HepG2 (cell line): ENCODE results near the gene ZFAND4. TPM values are rescaled to one million over a fixed set of nuclear protein-coding genes. Genes with fewer than 3 reads are reported as not detected.

Source experiments
- ATM ChIP-seq: fragments of 450-650 bp; IDR thresholded peaks from 2 replicates; pipeline ENCODE4 v1.7.1; 2017; ENCODE audit warnings: mild to moderate bottlenecking, borderline replicate concordance
- BCLAF1 ChIP-seq: fragments of 450-650 bp; IDR thresholded peaks from 2 replicates; pipeline ENCODE4 v1.6.1; 2017; ENCODE audit warnings: mild to moderate bottlenecking
- DNMT1 ChIP-seq: sonication (generic); formaldehyde crosslinking; IDR thresholded peaks from 2 replicates; pipeline ENCODE4 v1.5.1; 2020; ENCODE audit warnings: mild to moderate bottlenecking, missing genetic modification reagents
- HDAC2 ChIP-seq: sonication (generic); formaldehyde crosslinking; IDR thresholded peaks from 2 replicates; pipeline ENCODE4 v1.4.0; 2020; ENCODE audit warnings: missing genetic modification reagents
- MIER2 ChIP-seq: IDR thresholded peaks from 2 replicates; pipeline ENCODE4 v1.6.1; 2016; ENCODE audit warnings: missing biosample characterization, missing genetic modification reagents
- MYPOP ChIP-seq: sonication (generic); formaldehyde crosslinking; IDR thresholded peaks from 2 replicates; pipeline ENCODE4 v1.8.1; 2023; ENCODE audit warnings: mild to moderate bottlenecking, moderate library complexity, missing genetic modification reagents
- NFYC ChIP-seq: IDR thresholded peaks from 2 replicates; pipeline ENCODE4 v1.6.1; 2016; ENCODE audit warnings: missing genetic modification reagents, missing compliant biosample characterization
- PLRG1 ChIP-seq: fragments of 450-650 bp; conservative IDR thresholded peaks from 2 replicates; pipeline ENCODE4 v1.6.1; 2016
- PTBP1 ChIP-seq: fragments of 200-400 bp; formaldehyde crosslinking; IDR thresholded peaks from 2 replicates; pipeline ENCODE4 v1.6.1; 2018; ENCODE audit warnings: low read length, low read depth; ENCODE audit not compliant: poor library complexity, severe bottlenecking
- SIX4 ChIP-seq: sonication (generic); formaldehyde crosslinking; IDR thresholded peaks from 2 replicates; pipeline ENCODE4 v1.4.0; 2020; ENCODE audit warnings: missing genetic modification reagents
- SMAD1 ChIP-seq: sonication (generic); formaldehyde crosslinking; IDR thresholded peaks from 2 replicates; pipeline ENCODE4 v1.4.0; 2020; ENCODE audit warnings: missing genetic modification reagents, low read depth, mild to moderate bottlenecking, borderline replicate concordance
- SMAD3 ChIP-seq: sonication (generic); formaldehyde crosslinking; IDR thresholded peaks from 2 replicates; pipeline ENCODE4 v1.4.0; 2020; ENCODE audit warnings: missing genetic modification reagents
- WIZ ChIP-seq: sonication (generic); formaldehyde crosslinking; IDR thresholded peaks from 2 replicates; pipeline ENCODE4 v1.5.1; 2020; ENCODE audit warnings: mild to moderate bottlenecking, missing genetic modification reagents
- YY1 ChIP-seq: IDR thresholded peaks from 2 replicates; pipeline ENCODE4 v1.6.1; 2011; ENCODE audit warnings: low read length, low read depth, moderate library complexity, mild to moderate bottlenecking; ENCODE audit not compliant: insufficient read depth, insufficient replicate concordance
- ZBTB8A ChIP-seq: sonication (generic); formaldehyde crosslinking; IDR thresholded peaks from 2 replicates; pipeline ENCODE4 v1.4.0; 2020; ENCODE audit warnings: mild to moderate bottlenecking, low read depth, missing genetic modification reagents, borderline replicate concordance
- ZMAT5 ChIP-seq: sonication (generic); formaldehyde crosslinking; IDR thresholded peaks from 2 replicates; pipeline ENCODE4 v1.5.0; 2020; ENCODE audit warnings: mild to moderate bottlenecking, low read depth, missing genetic modification reagents, borderline replicate concordance
- ZNF143 ChIP-seq: sonication (generic); formaldehyde crosslinking; IDR thresholded peaks from 2 replicates; pipeline ENCODE4 v1.4.0; 2020; ENCODE audit warnings: missing genetic modification reagents
- ZNF20 ChIP-seq: sonication (generic); formaldehyde crosslinking; IDR thresholded peaks from 2 replicates; pipeline ENCODE4 v1.4.0; 2020; ENCODE audit warnings: mild to moderate bottlenecking, moderate library complexity, missing genetic modification reagents
- ZNF280B ChIP-seq: sonication (generic); formaldehyde crosslinking; IDR thresholded peaks from 2 replicates; pipeline ENCODE4 v1.5.0; 2020; ENCODE audit warnings: missing genetic modification reagents, mild to moderate bottlenecking, borderline replicate concordance
- ZNF484 ChIP-seq: sonication (generic); formaldehyde crosslinking; IDR thresholded peaks from 2 replicates; pipeline ENCODE4 v1.5.1; 2020; ENCODE audit warnings: mild to moderate bottlenecking, low read depth, missing genetic modification reagents, borderline replicate concordance
- ZNF572 ChIP-seq: sonication (generic); formaldehyde crosslinking; IDR thresholded peaks from 2 replicates; pipeline ENCODE4 v1.5.1; 2020; ENCODE audit warnings: mild to moderate bottlenecking, missing genetic modification reagents
- ZNF589 ChIP-seq: sonication (generic); formaldehyde crosslinking; conservative IDR thresholded peaks from 2 replicates; pipeline ENCODE4 v1.8.0; 2022; ENCODE audit warnings: mild to moderate bottlenecking, moderate library complexity, missing genetic modification reagents
- ZNF720 ChIP-seq: sonication (generic); formaldehyde crosslinking; IDR thresholded peaks from 2 replicates; pipeline ENCODE4 v1.4.0; 2020; ENCODE audit warnings: missing genetic modification reagents
- ZNF746 ChIP-seq: sonication (generic); formaldehyde crosslinking; IDR thresholded peaks from 2 replicates; pipeline ENCODE4 v1.8.0; 2022; ENCODE audit warnings: mild to moderate bottlenecking, missing genetic modification reagents
- ZNF883 ChIP-seq: sonication (generic); formaldehyde crosslinking; IDR thresholded peaks from 2 replicates; pipeline ENCODE4 v1.5.1; 2020; ENCODE audit warnings: mild to moderate bottlenecking, missing genetic modification reagents; ENCODE audit errors: not compliant biosample characterization
- polyA plus RNA-seq, 8 experiments: library from polyadenylated mRNA; depleted of rRNA in 3 of 8; stranded (reverse) in 7 of 8; unstranded in 1 of 8; fragments of >200 nt; fragmentation: Illumina TruSeq in 4 of 8; extraction: Trizol in 4 of 8; gene quantifications; 2 replicates each; pipeline versions ENCODE4 v1.2.1 to v1.2.3, GENCODE V29; 2011 to 2016; ENCODE audit warnings: low read depth in 4 of 8, missing spikeins in 1 of 8, mixed read lengths in 1 of 8; ENCODE audit not compliant: insufficient read depth in 1 of 8
- total RNA-seq, 5 experiments: library from RNA; depleted of rRNA; stranded (reverse); fragments of >200 nt; fragmentation: Illumina TruSeq; extraction: Trizol; gene quantifications; 2 replicates each; pipeline ENCODE4 v1.2.3, GENCODE V29; 2016; ENCODE audit warnings: low read depth in 1 of 5

ZFAND4 gene
- total and polyA plus RNA-seq, 2 of the 13 experiments (the other 11 are each of a cell fraction or from before 2014, with no cell fraction given): 2.9 to 9.2 TPM

- TF ChIP-seq ZNF589 (CRISPR knock-in tag): no peak
- no peak for TF ChIP-seq ZNF572 (CRISPR knock-in tag)
- peak; percentile 97 for TF ChIP-seq NFYC (CRISPR knock-in tag)
- no peak for TF ChIP-seq DNMT1 (CRISPR knock-in tag)
- no peak for TF ChIP-seq PTBP1
- TF ChIP-seq ZNF883 (CRISPR knock-in tag): peak; percentile 30
- TF ChIP-seq ZNF20 (CRISPR knock-in tag): no peak
- no peak for TF ChIP-seq PLRG1
- TF ChIP-seq ZNF746 (CRISPR knock-in tag): peak; percentile 63; the same call in 1 of the 2 replicates
- TF ChIP-seq WIZ (CRISPR knock-in tag): peak; percentile 55; the same call in 1 of the 2 replicates
- no peak for TF ChIP-seq ZNF720 (CRISPR knock-in tag)
- TF ChIP-seq HDAC2 (CRISPR knock-in tag): no peak
- TF ChIP-seq SIX4 (CRISPR knock-in tag): no peak
- TF ChIP-seq ZNF484 (CRISPR knock-in tag): no peak; the same call in 1 of the 2 replicates
- no peak for TF ChIP-seq ZBTB8A (CRISPR knock-in tag)
- TF ChIP-seq ZMAT5 (CRISPR knock-in tag): no peak
- TF ChIP-seq YY1: peak; percentile 85
- no peak; the same call in 1 of the 2 replicates for TF ChIP-seq SMAD3 (CRISPR knock-in tag)
- peak; percentile 83 for TF ChIP-seq MYPOP (CRISPR knock-in tag)
- no peak for TF ChIP-seq BCLAF1
- no peak for TF ChIP-seq ZNF280B (CRISPR knock-in tag)
- TF ChIP-seq ZNF143 (CRISPR knock-in tag): peak; percentile 84
- no peak for TF ChIP-seq ATM
- no peak for TF ChIP-seq MIER2 (CRISPR knock-in tag)
- TF ChIP-seq SMAD1 (CRISPR knock-in tag): no peak
Observed at GRCh38 chr10:45672181-45673073, at the start of gene ZFAND4 (continued).
